ENCODE data around the gene CNIH2.

CNIH2 gene

GRCh38 chr11:66326261-66327111, 48.5 kb downstream of the CNIH2 start:
- TF ChIP-seq CTCF (IDR thresholded peaks at IDR 0.05) = no peak

- TF ChIP-seq CTCF (IDR thresholded peaks at IDR 0.05) = no peak
Observed at GRCh38 chr11:66327171-66328030, 49.4 kb downstream of the CNIH2 start.

GRCh38 chr11:66328031-66328301, 50.0 kb downstream of the CNIH2 start:
- no peak for TF ChIP-seq CTCF (IDR thresholded peaks at IDR 0.05)

- TF ChIP-seq CTCF (IDR thresholded peaks at IDR 0.05) = peak; percentile 94
Observed at GRCh38 chr11:66328302-66329144, 50.5 kb downstream of the CNIH2 start.

- TF ChIP-seq CTCF (IDR thresholded peaks at IDR 0.05) = no peak
Observed at GRCh38 chr11:66329165-66329673, 51.2 kb downstream of the CNIH2 start.

GRCh38 chr11:66330931-66331330, 53.0 kb downstream of the CNIH2 start:
- no peak for TF ChIP-seq CTCF (IDR thresholded peaks at IDR 0.05)
